OCI-LY7 (cell line): ENCODE measurements around the gene LRBA.

Experiments
- CTCF ChIP-seq: fragments of 200-600 bp; sonication (generic); conservative IDR thresholded peaks from 2 replicates; pipeline ENCODE4 v1.5.1; 2014; ENCODE audit warnings: mild to moderate bottlenecking, antibody characterized with exemption, low read length, moderate library complexity, mixed read lengths
- EZH2phosphoT487 ChIP-seq: fragments of 200-600 bp; sonication (generic); IDR thresholded peaks from 2 replicates; pipeline ENCODE4 v1.6.1; 2018; ENCODE audit warnings: low read depth, borderline replicate concordance, mild to moderate bottlenecking, mixed run types, antibody characterized with exemption, low read length, moderate library complexity, mixed read lengths

- no peak for TF ChIP-seq CTCF
- TF ChIP-seq EZH2phosphoT487: no peak
Observed at GRCh38 chr4:150224896-150225591, 790.0 kb downstream of the LRBA start.
